DMS 273 (cell line): ENCODE results near the gene SHROOM4.

Experiments used
- DNase-seq: peaks from one replicate; lab custom pipeline; 2025; ENCODE audit not compliant: unreplicated experiment; lab: John Stamatoyannopoulos, UW

SHROOM4 gene

GRCh38 chrX:50618788-50619558 is 195.0 kb downstream of the SHROOM4 start:
- peak; percentile 5 for DNase-seq

GRCh38 chrX:50617183-50617582 is 196.8 kb downstream of the SHROOM4 start:
- DNase-seq = no peak

GRCh38 chrX:50615570-50616158 is 198.3 kb downstream of the SHROOM4 start:
- DNase-seq = no peak

- no peak for DNase-seq
Measured at GRCh38 chrX:50614460-50614859, 199.5 kb downstream of the SHROOM4 start.

- no peak for DNase-seq
Measured at GRCh38 chrX:50613846-50614245, 200.1 kb downstream of the SHROOM4 start.

- DNase-seq = no peak
Measured at GRCh38 chrX:50609796-50610195, 204.2 kb downstream of the SHROOM4 start.

GRCh38 chrX:50606300-50606950 is 207.6 kb downstream of the SHROOM4 start:
- DNase-seq = no peak

GRCh38 chrX:50596056-50596455 is 217.9 kb downstream of the SHROOM4 start:
- no peak for DNase-seq

- no peak for DNase-seq
Measured at GRCh38 chrX:50594788-50595187, 219.2 kb downstream of the SHROOM4 start.

- no peak for DNase-seq
Measured at GRCh38 chrX:50586980-50587379, 227.0 kb downstream of the SHROOM4 start.

- DNase-seq = no peak
Measured at GRCh38 chrX:50586407-50586806, 227.6 kb downstream of the SHROOM4 start.

- no peak for DNase-seq
Measured at GRCh38 chrX:50581405-50581804, 232.6 kb downstream of the SHROOM4 start.

- DNase-seq = peak; percentile 80
Measured at GRCh38 chrX:50579955-50580354, 234.0 kb downstream of the SHROOM4 start.

GRCh38 chrX:50577326-50577725 is 236.7 kb downstream of the SHROOM4 start:
- no peak for DNase-seq

- DNase-seq = no peak
Measured at GRCh38 chrX:50567636-50568035, 246.4 kb downstream of the SHROOM4 start.

- no peak for DNase-seq
Measured at GRCh38 chrX:50565718-50566117, 248.3 kb downstream of the SHROOM4 start.
